Pancreas (tissue), 10 donors: ENCODE results near the gene RAD54L. TPM values are rescaled to one million over a fixed set of nuclear protein-coding genes. Genes with fewer than 3 reads are reported as not detected.

Source experiments
- ATAC-seq, 4 donors: fragments of 200-7000 bp; cut with Tn5 transposase; one replicate each; pipeline versions ENCODE4 v1.8.0 to v1.9.1; 2020; ENCODE audit warnings: mild to moderate bottlenecking in 4 of 4, moderate library complexity in 4 of 4
- DNase-seq, 6 donors: peaks; one replicate each; pipeline ENCODE4 v3.0.0-alpha.2; 2020
- FAIRE-seq: peaks from 2 replicates; lab custom pipeline; 2012; peaks lifted over from hg19 to GRCh38; lab: Jason Lieb, UNC
- H3K27ac ChIP-seq, 4 donors: fragments of 200-600 bp; sonication (generic); 1 replicate in 3 of 4; 2 replicates in 1 of 4; pipeline versions ENCODE4 v1.5.0 to v1.8.0; 2020
- H3K27me3 ChIP-seq, 4 donors: fragments of 200-600 bp; one replicate each; pipeline ENCODE4 v1.8.0; 2021
- H3K36me3 ChIP-seq, 3 donors: fragments of 200-600 bp; sonication (generic) in 1 of 3; one replicate each; pipeline versions ENCODE4 v1.5.0 to v1.8.0; 2020 to 2021
- H3K4me1 ChIP-seq, 3 donors: fragments of 200-600 bp; one replicate each; pipeline ENCODE4 v1.8.0; 2021
- H3K4me3 ChIP-seq, 4 donors: fragments of 200-600 bp; sonication (generic) in 2 of 4; one replicate each; pipeline versions ENCODE4 v1.5.0 to v1.8.0; 2020 to 2021
- H3K9me3 ChIP-seq, 4 donors: fragments of 200-600 bp; one replicate each; pipeline ENCODE4 v1.8.0; 2021
- CTCF ChIP-seq, 4 donors: fragments of 200-600 bp; sonication (generic) in 3 of 4; IDR thresholded peaks; one replicate each; pipeline versions ENCODE4 v1.5.0 to v1.8.0; 2021; ENCODE audit warnings: antibody characterized with exemption in 4 of 4
- WGBS, 2 donors: extraction: QIAGEN DNeasy Blood & Tissue Kit; methylation state at CpG; one replicate each; pipeline ENCODE4 v1.1.7; 2013; 5-methylcytosine and 5-hydroxymethylcytosine counted together
- intact Hi-C, 3 donors: fragments of 100-400 bp; cut with DNase I; formaldehyde crosslinking; loops; one replicate each; pipeline versions ENCODE4 v1.11.1 to v1.14.2; 2022
- polyA plus RNA-seq, 2 donors: library from polyadenylated mRNA; stranded (reverse); fragments of 200-250 nt; gene quantifications; one replicate each; pipeline ENCODE4 v1.2.3, GENCODE V29; 2013
- total RNA-seq, 6 donors: library from RNA; stranded (reverse); fragmentation: NEBNext Ultra II Directional in 4 of 6; extraction: Animal tissue kit (Norgen Biotek cat#: 25700) in 4 of 6; gene quantifications; one replicate each; pipeline versions ENCODE4 v1.2.1 to v1.2.4, GENCODE V29; 2021 to 2023
- donor health status: healthy with polysubstance abuse.
- donor health status: DM: no; HTN: no; CAD: no; lungs with moderate emphysema.
- donor health status: DM: no; HTN: no; CAD: no.
- donor health status: control.
- donor health status: control.
- donor health status: Bipolar disorder and iron deficiency.
- donor health status: DM: yes; HTN: yes; CAD: no.
- donor health status: DM: no; HTN: no; CAD: no.
- donor health status: DM: no; HTN: no; CAD: no.
- donor health status: DM: yes; HTN: yes; CAD: no.

RAD54L gene
- total and polyA plus RNA-seq, 8 donors, result 0.23 to 0.66 (median 0.43) TPM; not detected in 1

- ATAC-seq (no peak), FAIRE-seq (no peak), DNase-seq (no peak)
- 92 to 95% methylated on average over 3 of the region's 3 CpGs for WGBS, 2 donors
- no peak for TF ChIP-seq CTCF (IDR thresholded peaks at IDR 0.05)
- Histone ChIP-seq H3K27ac (no peak overlapping the region), H3K4me1 (no peaks in the 10 kb centered on the region), H3K36me3 (peaks cover 0 to 34% (median 0%) of the 10 kb centered on the region in 3 donors), H3K27me3 (no peaks in the 10 kb centered on the region), H3K4me3 (no peak overlapping the region), H3K9me3 (no peaks in the 10 kb centered on the region)
- intact Hi-C loops, result no loop called here
These were observed 32.5 kb downstream of the RAD54L start for GRCh38 chr1:46280092-46280491.

- DNase-seq (no peak), ATAC-seq (no peak), FAIRE-seq (no peak)
- no peak for TF ChIP-seq CTCF (IDR thresholded peaks at IDR 0.05)
- H3K4me3 ChIP-seq, result no peak overlapping the region
- no peaks in the 10 kb centered on the region for H3K4me1 ChIP-seq
- no peaks in the 10 kb centered on the region for H3K27me3 ChIP-seq
- no peaks in the 10 kb centered on the region for H3K9me3 ChIP-seq
- H3K36me3 ChIP-seq, result peaks cover 0 to 39% (median 6%) of the 10 kb centered on the region in 3 donors
- intact Hi-C loops, result no loop called here
- no peak overlapping the region for H3K27ac ChIP-seq
- WGBS, 2 donors, result 91 to 95% methylated on average over 14 of the region's 14 CpGs
These were observed 33.5 kb downstream of the RAD54L start for GRCh38 chr1:46281021-46281420.

GRCh38 chr1:46284058-46284457 lies 36.5 kb downstream of the RAD54L start:
- Histone ChIP-seq H3K9me3 (no peaks in the 10 kb centered on the region), H3K36me3 (peaks cover 0 to 34% (median 7%) of the 10 kb centered on the region in 3 donors), H3K4me3 (no peak overlapping the region), H3K4me1 (no peaks in the 10 kb centered on the region), H3K27ac (no peak overlapping the region), H3K27me3 (no peaks in the 10 kb centered on the region)
- ATAC-seq (no peak), DNase-seq (no peak), FAIRE-seq (no peak)
- intact Hi-C loops, result no loop called here
- 89 to 90% methylated on average over 1 of the region's 1 CpG for WGBS, 2 donors
- TF ChIP-seq CTCF (IDR thresholded peaks at IDR 0.05), result no peak

GRCh38 chr1:46284597-46285564 lies 37.3 kb downstream of the RAD54L start:
- DNase-seq, result no peak
- no peaks in the 10 kb centered on the region for H3K9me3 ChIP-seq

More at GRCh38 chr1:46284597-46285564, 37.3 kb downstream of the RAD54L start:
- no peak overlapping the region for H3K4me3 ChIP-seq
- H3K27me3 ChIP-seq, result no peaks in the 10 kb centered on the region
- TF ChIP-seq CTCF (IDR thresholded peaks at IDR 0.05), result no peak
- 86 to 87% methylated on average over 3 of the region's 3 CpGs for WGBS, 2 donors
- ATAC-seq (no peak), FAIRE-seq (no peak)
- no peak overlapping the region for H3K27ac ChIP-seq
- intact Hi-C loops, result no loop called here
- H3K4me1 ChIP-seq, result no peaks in the 10 kb centered on the region
- peaks cover 0 to 33% (median 7%) of the 10 kb centered on the region in 3 donors for H3K36me3 ChIP-seq
